ENCODE results near the gene PSMG4. TPM values are rescaled to one million over a fixed set of nuclear protein-coding genes. Genes with fewer than 3 reads are reported as not detected.

Gene PSMG4
- total RNA-seq, 1 donor from 2014 or later, result 23.9 TPM

DNA sequence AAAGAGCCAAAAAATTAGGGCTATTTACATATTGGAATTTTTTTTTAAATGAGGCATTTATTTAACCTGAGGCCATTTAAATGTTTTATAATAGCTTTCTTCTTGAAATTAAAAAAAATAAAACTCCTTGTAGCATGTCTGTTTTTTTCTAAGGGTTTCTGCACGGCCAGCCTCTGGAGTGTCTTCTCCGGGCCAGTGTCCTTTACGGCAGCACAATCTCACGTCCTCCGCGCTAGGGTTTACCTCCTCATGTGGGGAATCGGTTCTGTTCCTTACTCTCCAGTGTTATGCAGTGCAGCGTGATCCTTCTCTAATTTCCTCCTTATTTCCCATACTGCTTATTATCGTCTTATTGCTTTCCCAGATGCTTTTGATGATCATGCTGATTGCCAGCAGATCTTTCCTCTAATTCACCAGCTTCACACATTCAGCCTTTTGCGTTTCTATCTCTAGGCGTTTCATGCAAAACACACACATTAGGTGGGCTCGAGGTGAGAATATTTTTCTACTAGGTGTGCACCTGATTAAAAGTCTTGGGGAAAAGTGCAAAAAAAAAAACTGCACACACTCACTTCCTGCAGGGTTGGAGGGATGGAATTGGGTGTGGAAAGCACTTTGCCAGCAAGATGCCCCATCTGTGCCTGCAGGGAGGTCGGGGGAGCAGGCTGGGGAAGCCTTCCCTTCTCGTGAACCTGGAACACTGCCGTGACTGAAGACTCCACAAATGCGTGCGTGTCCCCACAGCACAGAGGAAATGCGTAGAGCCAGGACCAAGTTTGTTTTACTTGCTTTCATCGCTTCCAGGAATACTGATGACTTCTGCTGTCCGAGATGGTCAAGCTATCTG is 56.1 kb downstream of the PSMG4 start:
- TF ChIP-seq, protein P1, sequence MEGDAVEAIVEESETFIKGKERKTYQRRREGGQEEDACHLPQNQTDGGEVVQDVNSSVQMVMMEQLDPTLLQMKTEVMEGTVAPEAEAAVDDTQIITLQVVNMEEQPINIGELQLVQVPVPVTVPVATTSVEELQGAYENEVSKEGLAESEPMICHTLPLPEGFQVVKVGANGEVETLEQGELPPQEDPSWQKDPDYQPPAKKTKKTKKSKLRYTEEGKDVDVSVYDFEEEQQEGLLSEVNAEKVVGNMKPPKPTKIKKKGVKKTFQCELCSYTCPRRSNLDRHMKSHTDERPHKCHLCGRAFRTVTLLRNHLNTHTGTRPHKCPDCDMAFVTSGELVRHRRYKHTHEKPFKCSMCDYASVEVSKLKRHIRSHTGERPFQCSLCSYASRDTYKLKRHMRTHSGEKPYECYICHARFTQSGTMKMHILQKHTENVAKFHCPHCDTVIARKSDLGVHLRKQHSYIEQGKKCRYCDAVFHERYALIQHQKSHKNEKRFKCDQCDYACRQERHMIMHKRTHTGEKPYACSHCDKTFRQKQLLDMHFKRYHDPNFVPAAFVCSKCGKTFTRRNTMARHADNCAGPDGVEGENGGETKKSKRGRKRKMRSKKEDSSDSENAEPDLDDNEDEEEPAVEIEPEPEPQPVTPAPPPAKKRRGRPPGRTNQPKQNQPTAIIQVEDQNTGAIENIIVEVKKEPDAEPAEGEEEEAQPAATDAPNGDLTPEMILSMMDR (IDR thresholded peaks at IDR 0.05), result no peak
- H3K4me3 ChIP-seq, result no peak overlapping the region
- DNase-seq (ENCODE audit: low spot score in 2 of 2), result no peak
- no peaks in the 10 kb centered on the region for H3K9me3 ChIP-seq
- no peaks in the 10 kb centered on the region for H3K27me3 ChIP-seq
- H3K27ac ChIP-seq, result no peak overlapping the region
- H3K36me3 ChIP-seq, result no peaks in the 10 kb centered on the region
- intact Hi-C loops (cut with DNase I), result no loop called here
- no peaks in the 10 kb centered on the region for H3K4me1 ChIP-seq

DNA sequence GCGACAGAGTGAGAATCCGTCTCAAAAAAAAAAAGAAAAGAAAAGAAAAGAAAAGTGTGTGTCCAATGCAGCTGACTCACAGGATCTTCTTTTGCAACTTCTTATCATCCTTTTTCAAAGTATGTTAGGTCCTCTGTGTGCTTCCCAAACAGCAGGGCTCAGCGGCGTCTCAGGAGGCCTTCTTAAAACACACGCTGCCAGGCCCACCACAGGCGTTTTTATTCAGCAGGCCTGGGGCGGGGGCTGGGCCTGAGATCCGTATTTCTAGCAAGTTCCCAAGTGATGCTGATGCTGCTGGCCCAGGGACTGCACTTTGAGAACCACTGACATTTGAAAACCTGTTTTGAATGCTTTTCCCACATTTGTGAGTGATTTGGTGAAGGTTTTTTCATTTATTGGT is 57.1 kb downstream of the PSMG4 start:
- Histone ChIP-seq H3K27me3 (no peaks in the 10 kb centered on the region), H3K9me3 (no peaks in the 10 kb centered on the region), H3K4me3 (no peak overlapping the region), H3K36me3 (no peaks in the 10 kb centered on the region), H3K27ac (no peak overlapping the region), H3K4me1 (no peaks in the 10 kb centered on the region)
- TF ChIP-seq, protein P1 (IDR thresholded peaks at IDR 0.05), result no peak
- intact Hi-C loops (cut with DNase I), result no loop called here
- DNase-seq (ENCODE audit: low spot score in 2 of 2), result no peak

DNA sequence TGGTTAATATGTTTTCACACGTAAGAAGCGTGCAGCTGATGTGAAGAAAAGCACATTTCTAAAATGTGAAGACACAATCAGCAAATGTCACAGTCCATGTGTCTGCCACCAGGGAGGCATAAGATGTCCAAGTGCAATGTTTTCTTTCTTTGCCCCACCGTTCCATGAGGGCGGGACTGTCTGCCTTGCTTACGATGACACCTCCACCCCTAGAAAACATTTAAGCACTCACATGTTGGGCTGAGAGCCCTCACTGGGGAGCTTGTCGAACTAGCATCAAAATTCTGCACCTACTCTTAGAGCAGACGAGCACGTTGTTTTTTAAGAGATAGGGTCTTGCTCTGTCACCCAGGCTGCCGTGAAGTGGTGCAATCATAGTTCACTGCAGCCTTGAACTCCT is 57.6 kb downstream of the PSMG4 start:
- TF ChIP-seq, protein P1 (IDR thresholded peaks at IDR 0.05), result no peak
- Histone ChIP-seq H3K36me3 (no peaks in the 10 kb centered on the region), H3K27ac (no peak overlapping the region), H3K4me3 (no peak overlapping the region), H3K9me3 (no peaks in the 10 kb centered on the region), H3K4me1 (no peaks in the 10 kb centered on the region), H3K27me3 (no peaks in the 10 kb centered on the region)
- intact Hi-C loops (cut with DNase I), result no loop called here
- no peak for DNase-seq (ENCODE audit: low spot score in 2 of 2)

DNA sequence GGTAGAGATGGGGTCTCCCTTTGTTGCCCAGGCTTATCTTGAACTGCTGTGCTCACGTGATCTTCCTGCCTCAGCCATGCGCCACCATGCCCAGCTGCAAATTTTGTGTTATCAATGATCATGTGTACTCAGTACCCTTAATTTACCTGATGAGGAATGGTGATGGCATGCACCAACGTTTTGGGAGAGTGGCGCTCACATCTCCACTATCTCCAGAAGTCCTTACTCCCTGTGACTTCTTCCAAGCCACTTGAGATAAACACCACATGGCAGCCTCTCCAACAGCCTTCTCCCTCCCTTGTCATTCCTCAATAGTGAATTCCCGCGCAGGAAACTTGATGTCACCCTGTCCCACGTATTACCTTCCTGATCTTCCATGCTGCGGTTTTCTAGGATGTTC is 58.1 kb downstream of the PSMG4 start:
- H3K36me3 ChIP-seq, result no peaks in the 10 kb centered on the region
- H3K4me1 ChIP-seq, result no peaks in the 10 kb centered on the region
- intact Hi-C loops (cut with DNase I), result no loop called here
- DNase-seq (ENCODE audit: low spot score in 2 of 2), result no peak
- TF ChIP-seq, protein P1 (IDR thresholded peaks at IDR 0.05), result no peak
- H3K27me3 ChIP-seq, result no peaks in the 10 kb centered on the region
- no peak overlapping the region for H3K27ac ChIP-seq
- no peaks in the 10 kb centered on the region for H3K9me3 ChIP-seq
- no peak overlapping the region for H3K4me3 ChIP-seq

Other genes with a start within 250 kb of the PSMG4 start
- 20.1 TPM for gene RIPK1, start 190.5 kb upstream of the PSMG4 start, total RNA-seq
- 7.7 TPM for gene BPHL, start 140.2 kb upstream of the PSMG4 start, total RNA-seq
- 121 TPM for gene TUBB2A, start 101.4 kb upstream of the PSMG4 start, total RNA-seq
- not detected for gene TUBB2B, start 31.3 kb upstream of the PSMG4 start, total RNA-seq
- gene SLC22A23, start 198.1 kb downstream of the PSMG4 start, total RNA-seq, result 42.0 TPM